ENCODE results near the gene WNT3A.

Gene WNT3A

GRCh38 chr1:228022571-228023293 lies 15.9 kb downstream of the WNT3A start:
- DNase-seq (ENCODE audit: insufficient read length, low spot score) = no peak
- TF ChIP-seq POLR2A (IDR thresholded peaks at IDR 0.05; ENCODE audit: low read depth, low read length) = no peak

GRCh38 chr1:228023294-228023639 lies 16.5 kb downstream of the WNT3A start:
- no peak for FAIRE-seq
- no peak for TF ChIP-seq POLR2A (IDR thresholded peaks at IDR 0.05; ENCODE audit: low read depth, low read length)
- no peak for DNase-seq (ENCODE audit: insufficient read length, low spot score)

More at GRCh38 chr1:228022571-228023293, 15.9 kb downstream of the WNT3A start:
- no peak for FAIRE-seq

- DNase-seq (ENCODE audit: insufficient read length, low spot score) (no peak), FAIRE-seq (no peak)
- no peak for TF ChIP-seq POLR2A (IDR thresholded peaks at IDR 0.05; ENCODE audit: low read depth, low read length)
Observed at GRCh38 chr1:228029281-228029680, 22.5 kb downstream of the WNT3A start.

- FAIRE-seq (no peak), DNase-seq (ENCODE audit: insufficient read length, low spot score) (no peak)
- TF ChIP-seq POLR2A (IDR thresholded peaks at IDR 0.05; ENCODE audit: low read depth, low read length) = no peak
Observed at GRCh38 chr1:228030451-228031201, 23.8 kb downstream of the WNT3A start.

GRCh38 chr1:228031276-228031995 lies 24.6 kb downstream of the WNT3A start:
- DNase-seq (ENCODE audit: insufficient read length, low spot score) = no peak
- TF ChIP-seq POLR2A (IDR thresholded peaks at IDR 0.05; ENCODE audit: low read depth, low read length) = no peak
- FAIRE-seq = no peak

- no peak for TF ChIP-seq POLR2A (IDR thresholded peaks at IDR 0.05; ENCODE audit: low read depth, low read length)
- DNase-seq (ENCODE audit: insufficient read length, low spot score) = no peak
Observed at GRCh38 chr1:228032041-228032440, 25.2 kb downstream of the WNT3A start.

GRCh38 chr1:228033376-228033775 lies 26.6 kb downstream of the WNT3A start:
- DNase-seq (ENCODE audit: insufficient read length, low spot score) (no peak), FAIRE-seq (no peak)
- TF ChIP-seq POLR2A (IDR thresholded peaks at IDR 0.05; ENCODE audit: low read depth, low read length) = no peak

More at GRCh38 chr1:228032041-228032440, 25.2 kb downstream of the WNT3A start:
- no peak for FAIRE-seq

- DNase-seq (ENCODE audit: insufficient read length, low spot score) = no peak
- FAIRE-seq = no peak
- TF ChIP-seq POLR2A (IDR thresholded peaks at IDR 0.05; ENCODE audit: low read depth, low read length) = no peak
Observed at GRCh38 chr1:228034954-228035837, 28.4 kb downstream of the WNT3A start.

- no peak for FAIRE-seq
- no peak for TF ChIP-seq POLR2A (IDR thresholded peaks at IDR 0.05; ENCODE audit: low read depth, low read length)
- no peak for DNase-seq (ENCODE audit: insufficient read length, low spot score)
Observed at GRCh38 chr1:228035844-228036243, 29.0 kb downstream of the WNT3A start.

GRCh38 chr1:228036701-228037231 lies 30.0 kb downstream of the WNT3A start:
- DNase-seq (ENCODE audit: insufficient read length, low spot score) (no peak), FAIRE-seq (no peak)
- no peak for TF ChIP-seq POLR2A (IDR thresholded peaks at IDR 0.05; ENCODE audit: low read depth, low read length)

GRCh38 chr1:228037401-228038386 lies 30.9 kb downstream of the WNT3A start:
- no peak for TF ChIP-seq POLR2A (IDR thresholded peaks at IDR 0.05; ENCODE audit: low read depth, low read length)
- FAIRE-seq = no peak
- no peak for DNase-seq (ENCODE audit: insufficient read length, low spot score)

GRCh38 chr1:228038387-228039005 lies 31.7 kb downstream of the WNT3A start:
- no peak for TF ChIP-seq POLR2A (IDR thresholded peaks at IDR 0.05; ENCODE audit: low read depth, low read length)
- no peak for FAIRE-seq

More at GRCh38 chr1:228038387-228039005, 31.7 kb downstream of the WNT3A start:
- no peak for DNase-seq (ENCODE audit: insufficient read length, low spot score)
